Embryonic facial prominence (tissue), 1 donor: Measurements from ENCODE around the gene MTG1.

Experiments
- DNase-seq: peaks from one replicate; pipeline ENCODE4 v3.0.0-alpha.2; 2016; ENCODE audit errors: extremely low spot score

MTG1 gene, protein sequence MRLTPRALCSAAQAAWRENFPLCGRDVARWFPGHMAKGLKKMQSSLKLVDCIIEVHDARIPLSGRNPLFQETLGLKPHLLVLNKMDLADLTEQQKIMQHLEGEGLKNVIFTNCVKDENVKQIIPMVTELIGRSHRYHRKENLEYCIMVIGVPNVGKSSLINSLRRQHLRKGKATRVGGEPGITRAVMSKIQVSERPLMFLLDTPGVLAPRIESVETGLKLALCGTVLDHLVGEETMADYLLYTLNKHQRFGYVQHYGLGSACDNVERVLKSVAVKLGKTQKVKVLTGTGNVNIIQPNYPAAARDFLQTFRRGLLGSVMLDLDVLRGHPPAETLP

DNA sequence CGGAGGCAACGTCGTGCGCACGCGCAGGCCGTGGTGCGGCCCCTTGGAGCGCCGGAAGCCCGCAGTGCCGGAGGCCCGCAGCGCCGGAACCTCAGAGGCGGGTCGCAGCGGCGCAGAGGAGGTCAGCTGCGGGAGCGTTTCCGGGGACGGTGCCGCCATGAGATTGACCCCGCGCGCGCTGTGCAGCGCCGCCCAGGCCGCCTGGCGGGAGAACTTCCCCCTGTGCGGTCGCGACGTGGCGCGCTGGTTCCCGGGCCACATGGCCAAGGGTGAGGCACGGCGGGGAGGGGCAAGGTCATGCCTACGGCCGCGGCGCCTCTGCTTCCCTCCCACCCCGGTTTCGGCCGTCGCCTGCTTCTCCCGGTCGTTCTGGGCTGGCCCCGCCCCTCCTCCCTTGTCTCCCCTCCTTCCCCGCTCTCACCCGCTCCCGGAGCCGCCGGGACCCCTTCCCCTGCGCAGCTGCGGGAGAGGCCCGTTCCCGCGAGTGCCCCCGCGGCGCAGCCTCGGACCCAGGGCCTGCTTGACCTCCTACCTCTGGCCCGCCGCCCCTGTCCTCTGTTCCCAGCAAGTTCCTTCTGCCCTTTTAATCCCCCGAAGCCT, at the start of gene MTG1:
MTG1 (plus strand) TSS at position 94 of the 600 bp plus-strand sequence; CDS start at position 158, 64 bp downstream.
- DNase-seq = peak; percentile 66

DNA sequence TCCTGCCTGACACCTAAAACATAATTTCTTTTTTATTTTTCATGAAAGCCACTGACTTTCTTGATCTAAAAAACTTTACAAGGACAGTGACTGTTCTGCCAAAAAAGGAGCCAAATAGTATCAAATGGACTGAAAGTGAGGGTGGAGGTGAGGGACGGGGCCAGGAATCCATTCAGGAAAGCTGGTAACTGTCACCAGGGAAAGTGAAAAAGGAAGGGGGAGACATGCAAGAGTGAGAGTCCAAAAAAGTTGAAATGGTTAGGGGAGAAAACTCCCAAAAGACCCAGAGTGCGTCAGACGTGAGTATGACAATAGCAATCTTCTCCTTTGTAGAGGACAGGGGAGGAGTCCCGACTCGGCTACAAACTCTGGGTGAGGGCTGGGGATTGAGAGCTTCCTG, 49.7 kb upstream of the MTG1 start:
- no peak for DNase-seq

DNA sequence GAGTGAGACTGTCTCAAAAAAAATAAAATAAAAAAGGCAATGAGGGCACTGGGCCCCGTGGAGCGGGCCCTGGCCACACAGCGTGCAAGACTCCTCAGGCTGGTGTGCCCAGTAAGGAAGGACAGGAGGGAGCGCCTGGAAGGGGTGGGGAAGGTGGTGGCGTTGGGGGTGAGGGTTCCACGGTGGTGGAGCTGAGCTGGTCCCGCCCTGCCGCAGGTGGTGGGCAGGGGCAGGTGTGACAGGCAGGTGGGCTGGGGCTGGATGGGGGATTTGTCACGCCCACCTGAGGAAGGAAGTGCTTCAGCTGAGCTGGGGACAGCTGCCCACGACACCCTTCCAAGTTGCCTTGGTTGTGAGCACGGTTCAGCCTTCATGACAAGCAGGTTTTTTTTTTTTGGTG, 47.5 kb upstream of the MTG1 start:
- DNase-seq = no peak

DNA sequence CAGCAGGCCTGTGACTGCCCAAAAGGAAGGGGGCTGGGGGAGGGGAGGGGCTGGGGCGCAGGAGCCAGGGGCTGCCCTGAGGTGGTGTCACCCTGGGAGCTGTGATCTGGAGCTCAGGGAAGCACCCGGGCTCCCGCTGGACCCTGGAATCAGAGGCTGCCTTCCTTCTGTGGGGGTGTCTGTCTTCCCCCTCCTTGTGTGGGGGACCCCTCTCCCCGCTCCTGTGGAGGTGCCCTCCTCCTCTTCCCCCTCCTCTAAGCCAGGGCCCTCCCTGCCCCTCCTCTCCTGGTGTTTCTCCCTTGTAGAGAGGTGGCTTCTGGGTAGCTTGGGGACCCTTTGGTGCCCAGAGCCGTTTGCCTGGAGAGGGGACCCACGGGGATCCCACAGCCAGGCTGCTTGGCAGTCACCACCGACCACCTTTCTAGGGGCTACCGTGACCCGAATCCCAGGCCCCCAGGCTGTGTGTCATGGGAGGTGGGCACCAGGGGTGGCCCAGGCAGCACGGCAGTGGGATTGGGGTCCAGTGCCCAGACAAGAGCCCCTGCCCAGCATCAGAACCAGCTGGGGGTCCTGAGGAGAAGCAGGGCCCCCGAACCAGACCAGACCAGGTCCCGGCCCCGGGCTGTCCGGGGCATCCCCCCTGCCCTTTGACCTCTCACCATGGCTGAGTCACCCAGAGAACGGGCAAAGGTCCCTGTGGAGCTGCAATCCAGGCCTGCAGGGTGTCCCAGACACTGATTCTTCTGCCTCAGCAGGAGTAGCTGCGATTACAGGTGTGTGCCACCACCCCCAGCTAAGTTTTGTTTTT, 46.0 kb upstream of the MTG1 start:
- DNase-seq = no peak

DNA sequence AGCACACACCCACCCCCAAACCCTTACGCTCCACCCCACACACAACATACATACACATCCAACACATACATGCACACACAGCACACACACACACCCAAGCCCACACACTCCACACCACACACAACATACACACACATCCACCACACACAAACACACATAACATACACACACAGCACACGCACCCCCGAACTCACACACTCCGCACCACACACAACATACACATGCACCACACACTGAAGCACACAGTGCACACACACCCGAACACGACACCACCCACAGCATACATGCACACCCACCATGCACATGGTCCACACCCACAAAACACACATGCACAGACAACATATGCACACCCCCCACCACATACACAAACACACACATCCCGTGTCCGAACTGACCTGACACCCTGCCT, 44.8 kb upstream of the MTG1 start:
- no peak for DNase-seq

DNA sequence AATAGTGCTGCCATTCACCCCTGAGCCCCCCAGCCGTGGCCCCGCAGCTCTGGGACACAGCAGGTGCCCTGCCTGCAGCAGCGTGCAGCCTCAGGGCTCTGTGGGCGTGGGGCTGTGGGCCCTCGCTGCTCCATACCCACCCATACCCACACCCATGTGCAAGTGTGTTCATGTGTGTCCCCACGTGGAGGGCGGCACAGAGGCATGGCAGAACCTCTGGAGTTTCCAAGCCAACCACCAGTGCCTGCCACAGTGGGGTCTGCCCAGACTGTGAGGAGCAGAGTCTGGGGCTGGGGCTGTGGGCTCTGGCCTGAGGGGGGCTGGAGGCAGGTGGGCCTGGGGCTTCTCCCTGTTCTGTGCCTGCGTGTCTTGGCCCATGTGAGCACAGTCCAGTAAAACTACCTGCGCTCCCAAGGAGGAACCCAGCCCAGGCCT, 44.4 kb upstream of the MTG1 start:
- DNase-seq = no peak

DNA sequence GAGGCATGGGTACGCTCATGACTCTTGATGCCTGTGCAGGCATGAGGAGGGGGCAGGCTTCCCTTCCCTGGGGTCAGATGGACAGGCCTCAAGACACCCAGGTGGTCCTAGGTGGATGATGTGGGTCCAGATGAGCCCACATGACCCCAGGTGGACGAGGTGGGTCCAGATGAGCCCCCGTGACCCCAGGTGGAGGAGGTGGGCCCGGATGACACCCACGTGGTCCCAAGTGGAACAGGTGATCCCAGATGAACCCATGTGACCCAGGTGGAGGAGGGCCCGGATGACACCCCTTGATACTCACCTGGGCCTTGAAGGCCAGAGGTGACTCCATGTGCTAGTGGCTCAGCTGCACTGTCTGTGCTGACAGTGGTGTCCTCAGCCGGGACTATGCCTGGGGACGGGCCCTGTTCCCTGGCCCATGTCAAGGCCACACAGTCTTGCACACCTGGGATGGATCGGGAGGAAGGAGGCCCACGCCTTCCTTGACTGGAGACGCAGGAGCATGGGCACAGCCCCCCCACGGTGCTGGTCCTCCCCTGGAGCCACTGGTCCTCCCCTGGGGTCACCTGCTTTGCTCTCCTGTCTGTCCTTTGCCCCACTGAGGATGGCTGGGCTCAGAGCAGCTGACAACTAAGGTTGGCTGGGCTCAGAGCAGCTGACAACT, 43.5 kb upstream of the MTG1 start:
- DNase-seq = no peak

DNA sequence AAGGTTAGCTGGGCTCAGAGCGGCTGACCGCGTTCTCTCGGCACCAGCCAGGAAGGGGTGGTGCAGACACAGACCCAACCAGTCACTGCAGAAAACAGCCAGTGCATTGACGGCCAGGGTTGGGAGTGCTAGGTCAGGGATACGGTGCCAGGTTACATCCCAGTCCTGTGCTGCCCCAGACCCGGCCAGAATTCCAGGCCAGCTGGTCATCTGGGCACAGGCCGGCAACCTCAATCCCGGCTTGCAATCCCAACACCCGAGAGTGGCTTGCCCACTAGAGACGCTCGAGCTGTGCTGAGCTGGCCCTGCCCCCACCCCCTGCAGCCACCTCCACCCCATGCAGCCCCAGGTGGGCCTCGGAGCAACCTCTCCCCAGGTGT, 43.0 kb upstream of the MTG1 start:
- DNase-seq = no peak

DNA sequence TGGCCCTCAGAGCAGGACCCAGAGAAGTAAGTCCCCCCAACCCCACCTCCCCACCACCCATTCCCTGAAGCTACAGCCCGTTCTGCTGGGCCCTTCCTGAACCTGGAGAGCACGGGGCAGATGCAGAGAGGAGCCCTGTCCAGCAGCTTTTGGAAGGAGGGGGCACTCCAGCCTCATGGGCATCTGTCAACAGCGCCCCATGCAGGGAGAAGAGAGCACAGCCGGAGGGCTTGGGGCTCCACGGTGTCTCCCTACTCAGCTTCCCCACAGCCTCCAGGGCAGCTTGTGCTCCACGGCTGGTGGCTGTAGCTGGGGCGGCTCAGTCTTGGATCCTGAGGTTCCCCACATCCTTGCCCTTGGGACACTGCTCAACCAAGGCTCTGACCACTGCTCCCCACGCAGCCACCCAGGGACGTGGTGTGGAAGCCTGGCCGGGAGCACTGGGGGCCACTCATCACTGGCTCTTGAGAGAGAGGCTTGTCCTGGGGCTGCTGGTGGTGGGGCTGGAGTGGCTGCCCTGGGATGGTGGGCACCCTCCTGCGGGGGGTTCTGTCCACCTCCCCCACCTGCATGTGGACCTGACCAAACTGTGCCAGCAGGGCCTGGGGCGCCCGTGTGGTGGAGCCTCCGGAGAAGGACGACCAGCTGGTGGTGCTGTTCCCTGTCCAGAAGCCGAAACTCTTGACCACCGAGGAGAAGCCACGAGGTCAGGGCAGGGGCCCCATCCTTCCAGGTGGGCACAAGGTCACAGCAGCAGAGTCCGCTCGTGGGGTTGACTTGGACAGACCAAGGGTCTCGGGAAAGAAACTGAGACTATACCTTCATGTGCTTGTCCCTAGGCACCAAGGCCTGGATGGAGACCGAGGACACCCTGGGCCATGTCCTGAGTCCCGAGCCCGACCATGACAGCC, 42.3 kb upstream of the MTG1 start:
- DNase-seq = no peak

DNA sequence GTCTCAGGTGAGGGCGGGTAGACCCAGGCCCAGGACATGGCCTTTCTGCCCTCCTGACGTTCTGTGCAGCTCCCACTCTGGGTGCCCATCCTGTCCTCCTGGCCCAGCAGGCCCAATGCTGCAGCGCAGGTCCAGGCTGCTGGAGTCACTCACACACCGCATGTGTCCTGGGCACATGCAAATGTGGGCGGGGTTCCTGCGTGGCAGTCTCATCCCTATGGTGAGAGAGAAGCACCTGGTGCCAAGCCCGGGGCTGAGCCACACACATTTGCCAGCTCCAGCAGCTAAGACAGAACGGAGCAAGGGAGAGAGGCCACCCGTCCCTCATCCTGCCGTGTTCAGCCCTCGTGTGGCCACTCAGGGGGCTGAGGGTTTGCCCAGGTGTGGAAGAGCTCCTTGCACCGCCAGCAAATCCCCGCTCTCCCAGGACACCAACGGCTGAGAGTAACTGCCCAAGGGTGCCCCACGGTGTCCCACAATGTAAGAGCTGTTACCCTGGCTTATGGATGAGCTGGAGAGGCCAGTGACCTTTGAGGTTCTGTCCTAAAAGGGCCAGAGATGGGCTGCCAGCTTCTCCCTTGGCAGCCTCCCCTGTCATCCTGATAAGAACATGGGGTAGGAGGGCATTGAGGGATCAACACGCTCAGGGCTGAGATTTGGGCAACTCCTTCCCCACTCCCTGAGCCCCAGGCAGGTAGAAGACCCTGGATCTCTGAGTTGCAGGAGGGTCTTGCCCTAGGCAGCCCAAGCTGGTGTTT, 40.6 kb upstream of the MTG1 start:
- no peak for DNase-seq

DNA sequence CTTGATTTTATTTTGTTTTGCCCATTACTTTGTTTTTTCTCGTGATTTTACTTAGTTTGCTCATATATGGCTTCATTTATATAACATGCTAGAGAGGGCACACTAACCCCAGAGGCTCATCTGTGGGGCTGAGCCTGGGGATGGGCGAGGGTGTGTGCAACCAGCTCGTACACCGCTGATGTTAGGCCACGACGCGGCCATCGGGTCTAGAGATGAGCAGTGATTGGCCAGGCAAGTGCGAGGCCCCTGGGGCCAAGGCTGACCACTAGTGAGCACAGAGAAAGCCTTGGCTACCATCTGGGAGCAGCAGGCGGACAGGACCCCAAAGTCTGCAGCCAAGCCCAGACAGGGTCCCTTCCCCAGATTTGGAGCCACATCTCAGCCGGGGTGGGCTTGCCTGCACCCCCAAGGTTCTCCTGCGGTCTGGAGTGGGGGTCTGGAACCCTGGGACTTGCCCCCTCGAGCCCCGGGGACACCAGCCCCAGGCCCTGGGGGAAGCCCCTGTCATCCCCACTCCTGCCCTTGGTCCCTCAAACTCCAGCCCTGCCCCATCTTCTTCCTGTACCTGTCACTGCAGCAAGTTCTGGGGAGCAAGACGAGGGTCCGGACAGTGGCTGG, 39.9 kb upstream of the MTG1 start:
- no peak for DNase-seq

DNA sequence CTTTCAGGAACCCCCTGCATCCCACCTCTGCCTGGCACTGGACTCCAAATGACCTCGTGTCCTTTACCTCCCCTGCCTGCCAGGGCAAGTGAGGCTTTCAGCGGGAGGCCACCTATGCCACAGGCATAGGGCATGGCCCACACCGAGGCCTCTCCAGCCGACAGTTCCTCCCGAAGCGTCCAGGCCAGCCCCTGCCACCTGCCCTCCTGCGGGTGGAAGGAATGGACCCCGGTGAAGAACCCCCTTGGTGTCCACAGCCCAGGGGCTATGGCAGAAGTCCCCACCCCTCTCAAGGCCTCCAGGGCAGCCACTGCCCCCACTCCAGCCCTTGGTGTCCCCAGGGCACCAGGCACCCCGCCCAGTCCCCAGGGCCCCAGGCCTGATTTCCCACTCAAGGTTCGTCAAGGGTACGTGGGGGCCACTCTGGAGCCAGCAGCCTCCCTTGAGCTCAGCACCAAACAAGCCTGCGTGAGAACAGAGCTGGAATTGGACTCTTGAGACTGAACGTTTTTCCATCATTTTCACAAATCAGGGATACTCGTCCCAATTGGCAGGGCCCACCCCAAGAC, 39.2 kb upstream of the MTG1 start:
- DNase-seq = no peak

DNA sequence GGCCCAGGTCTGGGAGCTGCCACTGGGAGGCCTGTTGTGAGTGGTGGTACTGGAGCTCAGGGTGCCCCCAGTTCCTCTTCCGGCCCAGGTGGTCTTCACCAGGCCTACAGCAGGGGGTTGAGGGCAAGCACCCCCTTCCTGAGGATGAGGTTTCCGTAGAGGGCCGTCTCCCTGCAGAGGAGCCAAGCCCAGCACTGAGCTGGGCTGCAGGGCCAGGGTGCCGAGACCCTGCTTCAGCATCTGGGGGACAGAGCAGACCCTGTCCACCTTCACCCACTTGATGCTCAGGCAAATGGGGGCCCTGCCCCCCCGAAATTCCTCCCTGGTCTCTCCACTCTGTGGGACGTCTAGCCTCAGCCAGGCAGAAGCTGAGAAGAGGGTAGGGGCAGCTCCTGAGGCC, 38.7 kb upstream of the MTG1 start:
- DNase-seq = no peak

DNA sequence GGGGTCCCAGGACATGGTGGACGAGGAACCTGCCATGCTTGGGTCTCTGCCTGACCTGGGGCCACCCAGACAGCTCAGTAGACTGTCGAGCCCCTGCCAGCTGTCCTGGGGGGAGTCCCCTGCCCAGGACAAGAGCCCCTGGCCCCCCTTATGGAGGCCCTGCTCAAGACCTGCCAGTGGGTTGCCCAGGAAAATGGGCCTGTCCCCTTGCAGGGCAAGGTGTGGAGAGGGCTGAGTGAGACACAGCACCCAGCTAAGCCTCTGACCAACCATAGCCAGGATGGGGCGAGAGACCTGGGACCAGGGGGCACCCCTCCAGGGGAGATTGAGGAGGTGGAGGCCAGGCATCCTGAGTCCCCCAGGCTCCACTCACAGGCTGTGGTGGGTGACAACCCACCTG, 38.0 kb upstream of the MTG1 start:
- no peak for DNase-seq

DNA sequence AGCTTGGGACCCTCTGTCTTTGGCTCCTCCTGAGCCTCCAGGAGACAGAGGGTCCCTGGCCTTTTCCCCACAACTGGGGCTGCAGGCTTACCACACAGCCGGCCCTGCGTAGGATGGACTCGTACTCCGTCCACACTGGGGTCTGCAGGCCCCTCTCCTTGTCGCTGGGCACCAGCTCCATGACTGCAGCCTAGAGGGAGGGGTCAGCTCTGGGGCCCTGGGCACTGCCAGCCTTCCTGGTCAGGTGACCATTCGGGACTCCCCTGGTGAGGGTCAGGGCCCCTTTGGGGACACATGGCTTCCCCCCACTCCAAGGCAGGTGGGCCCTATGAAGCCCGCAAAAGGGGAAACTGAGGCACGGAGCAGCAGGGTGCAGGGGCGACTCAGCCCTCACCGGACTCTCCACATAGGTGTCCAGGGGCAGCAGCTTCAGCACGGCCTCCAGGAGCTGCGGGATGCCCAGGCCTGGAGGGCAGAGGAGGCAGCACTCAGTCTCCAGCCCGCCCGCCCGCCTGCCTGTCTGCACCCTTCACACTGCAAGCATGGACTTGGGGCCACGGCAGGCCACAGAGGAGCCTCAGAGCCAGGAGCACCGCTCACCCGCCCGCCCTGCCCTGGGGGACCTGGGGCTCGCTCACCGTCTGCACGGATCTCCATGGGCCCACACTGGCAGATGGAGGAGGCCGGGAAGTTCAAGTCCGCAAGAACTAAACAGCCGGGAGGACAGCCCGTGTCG, 37.2 kb upstream of the MTG1 start:
- no peak for DNase-seq

DNA sequence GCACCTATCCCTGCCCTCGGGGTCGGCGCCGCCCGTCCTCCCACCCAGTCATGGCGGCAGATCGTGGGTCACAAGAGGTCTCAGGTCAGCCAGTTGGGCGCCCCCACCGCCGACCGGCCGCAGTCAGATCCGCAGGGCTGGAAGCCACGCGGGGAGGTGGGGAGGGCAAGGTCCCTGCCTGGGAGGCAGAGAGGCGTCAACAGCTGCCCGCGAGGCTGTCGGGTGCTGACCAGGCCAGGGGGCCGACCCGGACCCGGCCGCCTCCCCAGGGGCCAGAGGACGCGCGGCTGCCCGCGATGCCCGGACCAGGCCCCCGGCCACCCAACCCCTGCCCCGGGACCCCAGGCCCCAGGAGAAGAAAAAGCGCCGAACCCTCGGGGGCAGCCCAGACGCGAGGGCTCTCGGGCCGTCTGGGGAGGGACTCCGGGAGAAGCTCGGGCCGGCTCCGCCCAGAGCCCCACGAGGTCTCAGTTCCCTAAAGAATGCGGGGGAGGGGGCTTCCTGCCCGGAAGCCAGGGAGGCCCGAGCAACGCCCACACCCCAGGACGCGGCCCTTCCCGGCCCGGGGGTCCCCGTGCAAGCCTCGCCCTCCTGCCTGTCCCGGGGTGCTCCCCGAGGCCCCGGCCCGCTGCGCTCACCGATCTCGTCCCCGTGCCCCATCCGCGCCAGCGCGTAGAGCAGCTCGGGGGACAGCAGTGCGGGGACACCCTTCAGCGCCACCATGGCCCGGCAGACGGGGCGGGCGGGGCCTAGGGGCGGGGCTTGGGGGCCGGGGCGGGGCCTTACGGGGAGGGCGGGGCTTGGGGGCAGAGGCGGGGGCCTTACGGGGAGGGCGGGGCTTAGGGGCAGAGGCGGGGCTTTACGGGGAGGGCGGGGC, 36.4 kb upstream of the MTG1 start, which contains the start of gene FUOM:
FUOM (minus strand) TSS at position 735 of the 877 bp plus-strand sequence; CDS start at position 723, 12 bp downstream.
- DNase-seq = no peak

DNA sequence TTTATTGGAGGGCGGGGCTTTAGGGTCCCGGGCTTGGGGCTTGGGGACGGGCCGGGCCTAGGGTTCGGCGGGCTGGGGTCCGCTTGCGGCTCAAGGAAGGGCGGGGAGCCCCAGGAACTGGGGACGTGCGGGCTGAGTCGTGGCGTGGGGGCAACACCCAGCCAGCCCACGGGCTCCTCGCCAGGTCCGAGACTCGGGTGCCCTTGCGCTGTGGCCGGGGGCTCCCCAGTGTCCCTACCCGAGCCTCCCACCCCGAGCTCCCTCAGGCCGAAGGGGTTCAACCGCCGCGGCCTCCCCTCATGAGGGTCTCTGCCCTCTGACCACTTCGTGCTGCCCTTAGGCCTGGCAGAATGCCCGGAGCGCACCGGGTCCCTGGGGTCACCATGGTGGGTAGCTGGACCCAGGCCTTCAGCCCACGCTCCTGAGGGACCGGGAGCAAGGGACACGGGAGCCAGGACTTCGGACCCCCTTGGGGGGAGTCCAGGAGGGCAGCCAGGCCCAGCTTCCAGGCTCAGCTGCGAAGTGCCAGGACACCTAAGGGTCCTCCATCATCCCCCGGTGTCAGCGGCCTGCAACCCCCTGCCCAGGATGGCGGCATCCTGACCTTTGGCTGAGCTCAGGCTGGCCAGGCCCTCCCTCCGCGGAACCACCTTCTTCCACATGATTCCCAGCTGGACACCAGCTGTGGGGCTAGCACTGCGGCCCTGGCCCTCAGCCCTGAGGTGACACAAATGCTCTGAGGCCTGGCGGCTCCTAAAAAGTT, 35.6 kb upstream of the MTG1 start:
- DNase-seq = no peak
